ENCODE data around the gene ARL13A. TPM values are rescaled to one million over a fixed set of nuclear protein-coding genes. Genes with fewer than 3 reads are reported as not detected.

The ARL13A gene
- total RNA-seq (2014; rRNA removed; shearing (Covaris generic)): not detected in 2 replicates

GRCh38 chrX:100969408-100969807 lies at the start of gene ARL13A:
TSS of gene ARL13A (plus strand) at chrX:100969708. CDS start at chrX:100973690, 3,982 bp downstream.
- H3K36me3 ChIP-seq: no peaks in the 10 kb centered on the region
- no peaks in the 10 kb centered on the region for H3K9me3 ChIP-seq (replicated peaks)
- H3K27ac ChIP-seq: no peak within 1 kb of the TSS
- H3K27me3 ChIP-seq: no peaks in the 10 kb centered on the region
- no peaks in the 10 kb centered on the region for H3K4me1 ChIP-seq
- no peak within 1 kb of the TSS for H3K4me3 ChIP-seq
- no peak for DNase-seq

GRCh38 chrX:100924375-100924774 lies 45.1 kb upstream of the ARL13A start:
- no peak for DNase-seq
- H3K36me3 ChIP-seq: no peaks in the 10 kb centered on the region
- H3K9me3 ChIP-seq (replicated peaks): no peaks in the 10 kb centered on the region

GRCh38 chrX:100926453-100926852 lies 43.1 kb upstream of the ARL13A start:
- Histone ChIP-seq H3K27ac (no peak overlapping the region), H3K36me3 (no peaks in the 10 kb centered on the region), H3K27me3 (no peaks in the 10 kb centered on the region), H3K4me1 (no peaks in the 10 kb centered on the region), H3K4me3 (no peak overlapping the region), H3K9me3 (replicated peaks) (no peaks in the 10 kb centered on the region)
- no peak for DNase-seq

More at GRCh38 chrX:100924375-100924774, 45.1 kb upstream of the ARL13A start:
- no peaks in the 10 kb centered on the region for H3K27me3 ChIP-seq
- no peaks in the 10 kb centered on the region for H3K4me1 ChIP-seq
- H3K27ac ChIP-seq: no peak overlapping the region
- H3K4me3 ChIP-seq: no peak overlapping the region

- peak; percentile 34 to 47 for DNase-seq
- Histone ChIP-seq H3K27me3 (no peaks in the 10 kb centered on the region), H3K4me3 (peak within 1 kb of the TSS; percentile 51), H3K9me3 (replicated peaks) (no peaks in the 10 kb centered on the region), H3K4me1 (no peaks in the 10 kb centered on the region), H3K27ac (no peak within 1 kb of the TSS), H3K36me3 (no peaks in the 10 kb centered on the region)
These were observed 40.6 kb upstream of the ARL13A start, which contains the start of gene XKRX for GRCh38 chrX:100928660-100929613. TSS of gene XKRX (minus strand) at chrX:100928917. CDS start at chrX:100928304, 613 bp downstream.

- Histone ChIP-seq H3K27me3 (no peaks in the 10 kb centered on the region), H3K4me3 (no peak overlapping the region), H3K27ac (no peak overlapping the region), H3K4me1 (no peaks in the 10 kb centered on the region), H3K9me3 (replicated peaks) (no peaks in the 10 kb centered on the region), H3K36me3 (no peaks in the 10 kb centered on the region)
- no peak for DNase-seq
These were observed 38.1 kb upstream of the ARL13A start for GRCh38 chrX:100931218-100931924.

- Histone ChIP-seq H3K4me1 (no peaks in the 10 kb centered on the region), H3K36me3 (no peaks in the 10 kb centered on the region), H3K4me3 (no peak overlapping the region), H3K27ac (no peak overlapping the region), H3K9me3 (replicated peaks) (no peaks in the 10 kb centered on the region), H3K27me3 (no peaks in the 10 kb centered on the region)
- no peak for DNase-seq
These were observed 37.6 kb upstream of the ARL13A start for GRCh38 chrX:100931925-100932285.

GRCh38 chrX:100935767-100936166 lies 33.7 kb upstream of the ARL13A start:
- no peaks in the 10 kb centered on the region for H3K36me3 ChIP-seq
- no peak overlapping the region for H3K27ac ChIP-seq
- H3K4me3 ChIP-seq: no peak overlapping the region
- DNase-seq: no peak
- no peaks in the 10 kb centered on the region for H3K9me3 ChIP-seq (replicated peaks)
- no peaks in the 10 kb centered on the region for H3K27me3 ChIP-seq
- no peaks in the 10 kb centered on the region for H3K4me1 ChIP-seq

GRCh38 chrX:100939333-100939732 lies 30.2 kb upstream of the ARL13A start:
- H3K36me3 ChIP-seq: no peaks in the 10 kb centered on the region
- H3K9me3 ChIP-seq (replicated peaks): no peaks in the 10 kb centered on the region
- H3K4me3 ChIP-seq: no peak overlapping the region
- no peak for DNase-seq
- H3K27ac ChIP-seq: no peak overlapping the region
- H3K4me1 ChIP-seq: no peaks in the 10 kb centered on the region
- no peaks in the 10 kb centered on the region for H3K27me3 ChIP-seq

- DNase-seq: no peak
- H3K9me3 ChIP-seq (replicated peaks): no peaks in the 10 kb centered on the region
- H3K4me1 ChIP-seq: no peaks in the 10 kb centered on the region
- no peak overlapping the region for H3K4me3 ChIP-seq
- no peaks in the 10 kb centered on the region for H3K36me3 ChIP-seq
- no peak overlapping the region for H3K27ac ChIP-seq
- no peaks in the 10 kb centered on the region for H3K27me3 ChIP-seq
These were observed 24.9 kb upstream of the ARL13A start for GRCh38 chrX:100944601-100945000.

GRCh38 chrX:100946299-100946927 lies 23.1 kb upstream of the ARL13A start:
- peak in 1 of 2 experiments; percentile 26 for DNase-seq
- H3K36me3 ChIP-seq: no peaks in the 10 kb centered on the region
- no peak overlapping the region for H3K27ac ChIP-seq
- H3K4me3 ChIP-seq: no peak overlapping the region
- H3K9me3 ChIP-seq (replicated peaks): no peaks in the 10 kb centered on the region
- H3K27me3 ChIP-seq: no peaks in the 10 kb centered on the region
- no peaks in the 10 kb centered on the region for H3K4me1 ChIP-seq

GRCh38 chrX:100948557-100948956 lies 21.0 kb upstream of the ARL13A start:
- no peaks in the 10 kb centered on the region for H3K4me1 ChIP-seq
- H3K27ac ChIP-seq: no peak overlapping the region
- H3K36me3 ChIP-seq: no peaks in the 10 kb centered on the region
- no peak overlapping the region for H3K4me3 ChIP-seq
- DNase-seq: no peak
- no peaks in the 10 kb centered on the region for H3K9me3 ChIP-seq (replicated peaks)
- no peaks in the 10 kb centered on the region for H3K27me3 ChIP-seq

- no peaks in the 10 kb centered on the region for H3K36me3 ChIP-seq
- H3K4me3 ChIP-seq: no peak overlapping the region
- no peak for DNase-seq
- no peaks in the 10 kb centered on the region for H3K27me3 ChIP-seq
- no peak overlapping the region for H3K27ac ChIP-seq
- no peaks in the 10 kb centered on the region for H3K9me3 ChIP-seq (replicated peaks)
- no peaks in the 10 kb centered on the region for H3K4me1 ChIP-seq
These were observed 6.7 kb upstream of the ARL13A start for GRCh38 chrX:100962811-100963210.

- H3K27ac ChIP-seq: no peak overlapping the region
- no peak overlapping the region for H3K4me3 ChIP-seq
- no peaks in the 10 kb centered on the region for H3K4me1 ChIP-seq
- H3K9me3 ChIP-seq (replicated peaks): no peaks in the 10 kb centered on the region
- H3K27me3 ChIP-seq: no peaks in the 10 kb centered on the region
- H3K36me3 ChIP-seq: no peaks in the 10 kb centered on the region
- DNase-seq: no peak
These were observed 5.1 kb upstream of the ARL13A start for GRCh38 chrX:100964362-100964761.

GRCh38 chrX:100969936-100970335 lies 428 bp downstream of the ARL13A start:
- DNase-seq: no peak
- Histone ChIP-seq H3K9me3 (replicated peaks) (no peaks in the 10 kb centered on the region), H3K27me3 (no peaks in the 10 kb centered on the region), H3K4me1 (no peaks in the 10 kb centered on the region), H3K27ac (no peak overlapping the region), H3K36me3 (no peaks in the 10 kb centered on the region), H3K4me3 (no peak overlapping the region)

- DNase-seq: no peak
- Histone ChIP-seq H3K27ac (no peak overlapping the region), H3K4me3 (no peak overlapping the region)
These were observed 3.9 kb downstream of the ARL13A start for GRCh38 chrX:100973411-100973810.

More at GRCh38 chrX:100973411-100973810, 3.9 kb downstream of the ARL13A start:
- Histone ChIP-seq H3K27me3 (no peaks in the 10 kb centered on the region), H3K36me3 (no peaks in the 10 kb centered on the region), H3K9me3 (replicated peaks) (no peaks in the 10 kb centered on the region), H3K4me1 (no peaks in the 10 kb centered on the region)
